GM12875 (cell line): ENCODE data around the gene GPR31.

ENCODE experiments used
- H3K4me3 ChIP-seq: one replicate; pipeline ENCODE4 v1.5.1; 2011; ENCODE audit warnings: low read depth, low read length, control low read depth
- CTCF ChIP-seq: IDR thresholded peaks from 2 replicates; pipeline ENCODE4 v1.5.1; 2011; ENCODE audit warnings: low read depth, mild to moderate bottlenecking, control low read depth, inconsistent platforms, low read length, moderate library complexity, borderline replicate concordance; ENCODE audit not compliant: insufficient read depth

Gene GPR31

DNA sequence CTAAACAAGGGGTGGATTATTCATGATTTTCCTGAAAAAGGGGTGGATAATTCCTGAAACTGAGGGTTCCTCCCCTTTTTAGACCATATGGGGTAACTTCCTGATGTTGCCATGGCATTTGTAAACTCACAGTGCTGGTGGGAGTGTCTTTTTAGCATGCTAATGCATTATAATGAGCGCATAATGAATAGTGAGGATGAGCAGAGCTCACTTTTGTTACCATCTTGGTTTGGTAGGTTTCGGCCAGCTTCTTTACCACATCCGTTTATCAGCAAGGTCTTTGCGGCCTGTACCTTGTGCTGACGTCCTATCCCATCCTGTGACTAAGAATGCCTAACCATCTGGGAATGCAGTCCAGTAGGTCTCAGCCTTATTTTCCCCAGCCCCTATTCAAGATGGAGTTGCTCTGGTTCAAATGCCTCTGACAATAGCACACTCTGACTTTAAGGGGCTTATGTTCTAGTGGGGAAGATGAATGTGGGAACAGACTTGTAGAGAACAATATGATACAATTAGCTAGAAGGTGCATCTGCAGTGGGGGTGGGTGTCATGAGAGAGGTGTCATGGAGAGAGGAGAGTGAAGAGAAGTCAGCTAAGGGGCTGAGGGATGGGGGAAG lies 4.2 kb upstream of the GPR31 start:
- no peak for TF ChIP-seq CTCF
- no peak overlapping the region for H3K4me3 ChIP-seq

- H3K4me3 ChIP-seq: no peak overlapping the region
- no peak for TF ChIP-seq CTCF
Observed at GRCh38 chr6:167157414-167157813, 366 bp downstream of the GPR31 start.

DNA sequence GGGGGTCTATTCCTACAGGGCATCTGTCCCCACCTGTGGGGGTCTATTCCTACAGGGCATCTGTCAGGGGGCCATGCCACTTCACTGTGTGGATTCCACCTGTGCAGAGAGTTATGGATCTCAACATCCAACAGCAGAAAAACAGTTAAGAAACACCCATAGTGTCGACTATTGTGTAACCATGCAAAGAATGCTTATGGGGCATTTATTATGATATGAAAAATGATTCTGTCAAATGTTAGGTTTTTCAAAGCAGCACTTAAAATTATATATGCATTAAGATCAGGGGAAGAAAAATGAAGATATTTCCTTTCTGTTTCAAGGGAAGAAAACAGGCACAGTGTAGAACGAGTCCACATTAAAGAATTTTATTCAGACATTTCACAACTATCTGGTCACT lies 2.9 kb downstream of the GPR31 start:
- no peak for TF ChIP-seq CTCF
- no peak overlapping the region for H3K4me3 ChIP-seq

DNA sequence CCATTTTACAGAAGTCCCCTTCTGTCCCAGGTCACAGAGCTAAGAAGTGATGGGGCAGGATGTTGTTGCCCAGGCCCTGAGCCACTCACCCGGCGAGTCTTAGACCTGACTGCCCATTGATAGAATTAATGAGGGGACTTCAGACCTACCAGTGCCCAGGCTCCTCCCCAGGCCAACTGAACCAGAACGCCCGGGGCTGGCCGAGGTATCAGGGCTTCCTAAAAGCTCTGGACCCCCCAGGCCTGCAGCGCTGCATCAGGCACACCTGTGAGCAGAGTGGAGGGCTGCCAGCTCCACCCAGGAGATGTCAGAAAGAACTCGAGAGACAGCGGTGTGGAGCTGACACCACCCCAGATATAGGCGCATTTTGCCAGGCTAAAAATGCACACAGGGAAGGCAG lies 3.5 kb downstream of the GPR31 start:
- no peak for TF ChIP-seq CTCF
- H3K4me3 ChIP-seq: no peak overlapping the region

DNA sequence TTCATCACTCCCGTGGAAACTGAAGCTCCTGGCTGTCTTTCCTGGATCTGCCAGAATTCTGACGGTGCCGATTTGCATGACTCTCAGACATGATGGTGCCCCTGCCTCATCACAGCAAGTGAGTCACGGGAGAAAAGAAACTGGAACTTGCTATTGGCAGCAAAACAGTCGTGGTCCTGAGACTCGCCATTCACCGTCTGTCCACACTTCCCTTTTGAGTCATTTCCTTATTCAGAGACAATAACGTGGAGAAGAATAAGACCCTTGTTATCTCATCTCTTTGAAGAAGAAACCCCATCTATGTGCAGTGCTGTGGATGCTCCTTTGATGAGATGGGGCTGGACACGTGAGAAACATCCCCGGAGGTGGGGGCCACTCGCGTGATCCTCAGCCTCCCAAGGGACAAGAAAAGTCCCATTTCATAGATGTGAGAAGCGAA lies 4.2 kb downstream of the GPR31 start:
- peak overlapping the region; percentile 18 for H3K4me3 ChIP-seq
- no peak for TF ChIP-seq CTCF

GRCh38 chr6:167152862-167153261 lies 4.9 kb downstream of the GPR31 start:
- TF ChIP-seq CTCF: no peak
- no peak overlapping the region for H3K4me3 ChIP-seq

DNA sequence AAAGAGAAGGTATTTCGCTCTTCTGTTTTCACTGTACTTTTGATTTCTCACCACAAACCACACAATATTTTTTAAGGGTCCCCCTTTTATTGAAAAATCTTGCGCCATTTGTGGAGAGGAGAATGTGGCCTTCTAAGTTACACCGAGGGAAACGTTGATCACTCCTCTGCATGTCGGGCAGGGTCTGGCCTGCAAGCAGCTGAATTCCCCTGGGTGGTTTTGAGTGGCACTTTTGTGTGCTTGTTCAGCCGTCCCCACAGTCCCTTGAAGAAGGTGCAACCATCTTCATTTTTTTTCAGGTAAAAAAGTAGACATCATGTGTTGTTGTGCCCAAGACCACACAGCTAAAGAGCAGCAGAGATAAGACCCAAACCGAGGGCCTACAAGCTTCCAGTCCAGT lies 6.1 kb downstream of the GPR31 start:
- no peak for TF ChIP-seq CTCF
- H3K4me3 ChIP-seq: peak overlapping the region; percentile 3
